Lung (tissue), 12 donors: ENCODE data around the gene JUP. TPM values are rescaled to one million over a fixed set of nuclear protein-coding genes. Genes with fewer than 3 reads are reported as not detected.

Experiments
- ATAC-seq: fragments of 200-7000 bp; cut with Tn5 transposase; one replicate; pipeline ENCODE4 v1.9.1; 2020; ENCODE audit warnings: moderate number of reproducible peaks; ENCODE audit not compliant: insufficient read depth, low FRiP score
- DNase-seq, 3 donors: peaks; one replicate each; pipeline ENCODE4 v3.0.0-alpha.2; 2013 to 2017
- H3K27ac ChIP-seq, 2 donors: one replicate each; pipeline ENCODE4 v1.5.1; 2013; ENCODE audit warnings: mild to moderate bottlenecking in 2 of 2, moderate library complexity in 2 of 2, control low read depth in 1 of 2, inconsistent platforms in 1 of 2, low read depth in 1 of 2, low read length in 1 of 2
- H3K27me3 ChIP-seq, 3 donors: one replicate each; pipeline ENCODE4 v1.5.1; 2013; ENCODE audit warnings: low read length in 2 of 3; ENCODE audit not compliant: control insufficient read depth in 3 of 3, insufficient read depth in 3 of 3
- H3K36me3 ChIP-seq, 4 donors: one replicate each; pipeline ENCODE4 v1.5.1; 2013; ENCODE audit warnings: low read length in 4 of 4, mild to moderate bottlenecking in 1 of 4, moderate library complexity in 1 of 4; ENCODE audit not compliant: control insufficient read depth in 4 of 4, insufficient read depth in 4 of 4
- H3K4me1 ChIP-seq, 5 donors: one replicate each; pipeline ENCODE4 v1.5.1; 2013; ENCODE audit warnings: low read length in 5 of 5, mild to moderate bottlenecking in 2 of 5, moderate library complexity in 1 of 5; ENCODE audit not compliant: control insufficient read depth in 5 of 5, insufficient read depth in 5 of 5
- H3K4me3 ChIP-seq: one replicate; pipeline ENCODE4 v1.5.1; 2013; ENCODE audit warnings: mild to moderate bottlenecking, control low read depth, moderate library complexity
- H3K9ac ChIP-seq, 2 donors: one replicate each; pipeline ENCODE4 v1.5.1; 2013; ENCODE audit warnings: low read length in 2 of 2, control low read depth in 1 of 2; ENCODE audit not compliant: insufficient read depth in 1 of 2
- H3K9me3 ChIP-seq, 4 donors: one replicate each; pipeline ENCODE4 v1.5.1; 2013; ENCODE audit warnings: low read length in 3 of 4, mild to moderate bottlenecking in 1 of 4, moderate library complexity in 1 of 4; ENCODE audit not compliant: control insufficient read depth in 4 of 4, insufficient read depth in 3 of 4
- WGBS, 2 donors: extraction: QIAGEN DNeasy Blood & Tissue Kit; methylation state at CpG; one replicate each; pipeline ENCODE4 v1.1.7; 2013; 5-methylcytosine and 5-hydroxymethylcytosine counted together
- polyA plus RNA-seq, 2 donors: library from polyadenylated mRNA; stranded (reverse); fragments of 200-250 nt; gene quantifications; one replicate each; pipeline ENCODE4 v1.2.1, GENCODE V29; 2013
- total RNA-seq, 2 donors: library from RNA; depleted of rRNA in 1 of 2; stranded (reverse); fragments of >200 nt in 1 of 2; gene quantifications; one replicate each; pipeline ENCODE4 v1.2.1, GENCODE V29; 2014 to 2021
- TF ChIP-seq, protein P1 (sequence below): IDR thresholded peaks from 2 replicates; pipeline ENCODE4 v1.5.1; 2012; ENCODE audit warnings: mild to moderate bottlenecking; ENCODE audit errors: control extremely low read depth, extremely low read depth
- donor health status: control.
- donor health status: control.
- donor health status: Bipolar disorder and iron deficiency.
- donor health status: healthy.
- donor health status: DM: yes; HTN: yes; CAD: no.

Gene JUP
- total and polyA plus RNA-seq, 4 donors = 60.9 to 150 (median 101) TPM

- H3K27ac ChIP-seq = peak overlapping the region; percentile 71 to 89
- no peak overlapping the region for H3K4me3 ChIP-seq
Measured at GRCh38 chr17:41793784-41794539, 7.5 kb upstream of the JUP start.

DNA sequence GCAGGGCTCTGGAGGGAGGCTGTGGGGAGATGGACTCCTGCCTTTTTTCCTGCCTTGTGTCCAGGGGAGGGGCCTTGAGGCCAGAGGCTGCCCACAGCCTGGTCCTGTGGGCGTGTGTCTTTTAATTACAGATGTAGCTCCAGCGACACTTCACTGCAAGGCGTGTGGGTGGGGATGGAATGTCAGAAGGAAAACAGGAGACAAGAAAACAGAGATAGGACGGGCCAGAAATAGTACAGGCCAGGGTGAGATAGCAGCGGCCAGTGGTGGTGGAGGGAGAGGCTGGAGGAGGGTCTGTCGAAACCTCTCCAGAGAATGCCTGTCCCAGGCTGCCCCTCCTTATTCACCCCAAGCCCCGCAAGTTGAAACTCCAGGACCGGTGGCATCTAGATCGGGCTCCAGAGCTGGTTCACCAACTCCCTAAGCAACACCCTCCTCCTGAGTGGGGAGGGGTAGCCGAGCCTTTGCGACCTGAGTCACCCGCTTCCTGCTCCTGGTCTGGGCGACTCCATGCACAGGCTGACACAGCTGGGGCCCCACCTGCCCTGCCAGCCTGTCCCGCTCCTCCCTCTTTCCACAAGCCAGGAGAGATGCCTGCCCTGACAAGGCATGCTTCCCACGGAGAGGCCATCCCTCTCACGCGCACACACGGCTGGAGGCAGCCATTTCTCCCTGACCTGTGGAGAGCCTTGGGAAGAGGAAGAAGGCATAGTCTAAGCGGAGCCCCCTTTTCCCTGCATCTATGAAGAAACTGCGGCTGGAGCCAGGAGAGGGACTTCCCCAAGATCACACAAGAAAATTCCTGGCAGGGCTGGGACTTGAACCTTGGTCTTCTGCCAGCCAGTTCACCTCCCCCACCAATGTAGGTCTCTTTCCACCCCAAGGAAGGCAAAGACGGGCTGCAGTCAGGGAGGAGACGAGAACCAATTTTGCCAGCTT is 6.6 kb upstream of the JUP start:
- TF ChIP-seq, protein P1, sequence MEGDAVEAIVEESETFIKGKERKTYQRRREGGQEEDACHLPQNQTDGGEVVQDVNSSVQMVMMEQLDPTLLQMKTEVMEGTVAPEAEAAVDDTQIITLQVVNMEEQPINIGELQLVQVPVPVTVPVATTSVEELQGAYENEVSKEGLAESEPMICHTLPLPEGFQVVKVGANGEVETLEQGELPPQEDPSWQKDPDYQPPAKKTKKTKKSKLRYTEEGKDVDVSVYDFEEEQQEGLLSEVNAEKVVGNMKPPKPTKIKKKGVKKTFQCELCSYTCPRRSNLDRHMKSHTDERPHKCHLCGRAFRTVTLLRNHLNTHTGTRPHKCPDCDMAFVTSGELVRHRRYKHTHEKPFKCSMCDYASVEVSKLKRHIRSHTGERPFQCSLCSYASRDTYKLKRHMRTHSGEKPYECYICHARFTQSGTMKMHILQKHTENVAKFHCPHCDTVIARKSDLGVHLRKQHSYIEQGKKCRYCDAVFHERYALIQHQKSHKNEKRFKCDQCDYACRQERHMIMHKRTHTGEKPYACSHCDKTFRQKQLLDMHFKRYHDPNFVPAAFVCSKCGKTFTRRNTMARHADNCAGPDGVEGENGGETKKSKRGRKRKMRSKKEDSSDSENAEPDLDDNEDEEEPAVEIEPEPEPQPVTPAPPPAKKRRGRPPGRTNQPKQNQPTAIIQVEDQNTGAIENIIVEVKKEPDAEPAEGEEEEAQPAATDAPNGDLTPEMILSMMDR = no peak
- H3K27ac ChIP-seq = peak overlapping the region; percentile 71 to 89
- H3K36me3 ChIP-seq = no peaks in the 10 kb centered on the region
- H3K9ac ChIP-seq = peak overlapping the region; percentile 25 to 47
- H3K4me1 ChIP-seq = peaks cover 5 to 24% (median 17%) of the 10 kb centered on the region in 5 donors
- H3K4me3 ChIP-seq = no peak overlapping the region
- H3K9me3 ChIP-seq = no peaks in the 10 kb centered on the region
- WGBS, 2 donors = 25 to 32% methylated on average over 22 of the region's 22 CpGs
- peak; percentile 52 to 75 (median 60) for DNase-seq
- no peaks in the 10 kb centered on the region for H3K27me3 ChIP-seq
- ATAC-seq = peak; percentile 86

More at GRCh38 chr17:41793784-41794539, 7.5 kb upstream of the JUP start:
- TF ChIP-seq, protein P1 = no peak
- DNase-seq = peak in 1 of 3 donors; percentile 37
- Histone ChIP-seq H3K36me3 (no peaks in the 10 kb centered on the region), H3K27me3 (no peaks in the 10 kb centered on the region), H3K9ac (no peak overlapping the region), H3K4me1 (peaks cover 5 to 22% (median 17%) of the 10 kb centered on the region in 5 donors), H3K9me3 (no peaks in the 10 kb centered on the region)
- 67 to 75% methylated on average over 14 of the region's 14 CpGs for WGBS, 2 donors
- ATAC-seq = no peak

DNA sequence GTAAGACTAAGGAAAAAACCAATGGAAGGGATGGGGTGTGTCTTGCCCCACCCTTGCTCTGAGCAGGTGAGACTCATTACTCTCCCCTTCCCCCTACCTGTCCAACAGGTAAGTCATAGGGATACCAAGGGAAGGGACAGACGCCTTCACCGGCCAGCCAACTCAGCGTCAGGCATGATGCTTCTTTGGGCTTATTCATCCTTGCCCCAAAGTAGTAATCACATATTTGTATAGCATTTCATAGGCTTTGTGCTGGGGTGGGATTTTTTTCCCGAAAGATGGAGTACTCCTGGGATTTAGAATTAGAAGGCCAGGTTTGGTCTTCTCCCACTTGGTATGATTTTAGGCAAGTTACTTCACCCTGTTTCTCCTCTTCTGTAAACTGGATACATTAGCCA is 509 bp upstream of the JUP start:
- ATAC-seq = no peak
- 38 to 62% methylated on average over 4 of the region's 4 CpGs for WGBS, 2 donors
- Histone ChIP-seq H3K36me3 (no peaks in the 10 kb centered on the region), H3K4me1 (peaks cover 6 to 25% (median 23%) of the 10 kb centered on the region in 5 donors), H3K9me3 (no peaks in the 10 kb centered on the region), H3K9ac (peak overlapping the region in 1 of 2 donors; percentile 61), H3K27me3 (no peaks in the 10 kb centered on the region), H3K27ac (peak overlapping the region; percentile 57 to 66), H3K4me3 (no peak overlapping the region)
- no peak for DNase-seq
- TF ChIP-seq, protein P1 = no peak
